HG03039 (cell line): ENCODE data around the gene CYTH4.

Experiments used
- ATAC-seq: cut with Tn5 transposase; IDR thresholded peaks from one replicate; pipeline ENCODE4 v1.9.1; 2021; ENCODE audit warnings: mild to moderate bottlenecking, moderate library complexity; ENCODE audit not compliant: unreplicated experiment

Gene CYTH4

GRCh38 chr22:37267661-37268413, 14.5 kb upstream of the CYTH4 start:
- no peak for ATAC-seq

- ATAC-seq = no peak
These were observed 12.2 kb upstream of the CYTH4 start for GRCh38 chr22:37269936-37270678.

- no peak for ATAC-seq
These were observed 11.2 kb upstream of the CYTH4 start for GRCh38 chr22:37270928-37271650.

- ATAC-seq = no peak
These were observed 9.0 kb upstream of the CYTH4 start for GRCh38 chr22:37273126-37273845.

- ATAC-seq = no peak
These were observed 8.5 kb upstream of the CYTH4 start for GRCh38 chr22:37273846-37274225.

- ATAC-seq = no peak
These were observed 7.9 kb upstream of the CYTH4 start for GRCh38 chr22:37274380-37274862.

GRCh38 chr22:37275134-37275533, 7.2 kb upstream of the CYTH4 start:
- ATAC-seq = no peak

- no peak for ATAC-seq
These were observed 6.7 kb upstream of the CYTH4 start for GRCh38 chr22:37275622-37276021.

- ATAC-seq = no peak
These were observed 5.5 kb upstream of the CYTH4 start for GRCh38 chr22:37276776-37277175.

GRCh38 chr22:37277384-37277783, 4.9 kb upstream of the CYTH4 start:
- no peak for ATAC-seq

- no peak for ATAC-seq
These were observed 4.0 kb upstream of the CYTH4 start for GRCh38 chr22:37278261-37278660.

- ATAC-seq = no peak
These were observed 2.8 kb upstream of the CYTH4 start for GRCh38 chr22:37279331-37280181.

GRCh38 chr22:37280718-37281117, 1.6 kb upstream of the CYTH4 start:
- no peak for ATAC-seq

GRCh38 chr22:37281195-37281594, 1.1 kb upstream of the CYTH4 start:
- no peak for ATAC-seq

- ATAC-seq = no peak
These were observed 493 bp upstream of the CYTH4 start for GRCh38 chr22:37281646-37282384.

- ATAC-seq = no peak
These were observed 1.2 kb downstream of the CYTH4 start for GRCh38 chr22:37283393-37283937.

GRCh38 chr22:37284126-37284804, 2.0 kb downstream of the CYTH4 start:
- no peak for ATAC-seq

GRCh38 chr22:37284805-37285355, 2.6 kb downstream of the CYTH4 start:
- no peak for ATAC-seq
